Gastrocnemius medialis (tissue), 4 donors: ENCODE results near the gene MDFIC. TPM values are rescaled to one million over a fixed set of nuclear protein-coding genes. Genes with fewer than 3 reads are reported as not detected.

Experiments
- ATAC-seq, 2 donors: fragments of 150-250 bp; one replicate each; pipeline ENCODE4 v1.9.1; 2016
- DNase-seq, 2 donors: peaks; one replicate each; pipeline ENCODE4 v3.0.0-alpha.2; 2019
- H3K27ac ChIP-seq, 4 donors: fragments of 200-600 bp; sonication (generic); 1 replicate in 1 of 4; 2 replicates in 3 of 4; pipeline ENCODE4 v1.5.1; 2016 to 2018; ENCODE audit warnings: mild to moderate bottlenecking in 2 of 4, moderate library complexity in 1 of 4
- H3K27me3 ChIP-seq, 3 donors: fragments of 200-600 bp; sonication (generic) in 2 of 3; 1 replicate in 1 of 3; 2 replicates in 2 of 3; pipeline versions ENCODE4 v1.5.1 to v1.6.0; 2016 to 2019; ENCODE audit warnings: mild to moderate bottlenecking in 1 of 3, moderate library complexity in 1 of 3
- H3K36me3 ChIP-seq, 2 donors: fragments of 200-600 bp; sonication (generic) in 1 of 2; one replicate each; pipeline ENCODE4 v1.5.1; 2017 to 2018
- H3K4me1 ChIP-seq, 2 donors: fragments of 200-600 bp; sonication (generic) in 1 of 2; one replicate each; pipeline ENCODE4 v1.5.1; 2016 to 2017; ENCODE audit warnings: mild to moderate bottlenecking in 2 of 2
- H3K4me3 ChIP-seq, 4 donors: fragments of 200-600 bp; sonication (generic) in 3 of 4; 1 replicate in 1 of 4; 2 replicates in 3 of 4; pipeline ENCODE4 v1.5.1; 2016 to 2019; ENCODE audit warnings: mild to moderate bottlenecking in 2 of 4
- H3K9me3 ChIP-seq, 3 donors: fragments of 200-600 bp; sonication (generic) in 2 of 3; 1 replicate in 1 of 3; 2 replicates in 2 of 3; pipeline ENCODE4 v1.5.1; 2016 to 2019
- POLR2A ChIP-seq, 2 donors: fragments of 450-650 bp; IDR thresholded peaks; one replicate each; pipeline ENCODE4 v1.6.1; 2017; ENCODE audit warnings: antibody characterized with exemption in 2 of 2, mild to moderate bottlenecking in 2 of 2, moderate library complexity in 2 of 2
- in situ Hi-C, 4 donors: fragments of 200-750 bp; cut with MboI; loops; one replicate each; pipeline versions ENCODE4 v1.15.0 to v1.8.0; 2017; ENCODE audit warnings: low sequenced_read_pairs in 4 of 4
- intact Hi-C: fragments of 100-400 bp; cut with DNase I; formaldehyde crosslinking; loops from one replicate; pipeline ENCODE4 v1.15.1; 2023; ENCODE audit warnings: low total_unique reads
- total RNA-seq, 4 donors: library from RNA; depleted of rRNA; stranded (reverse); fragments of >200 nt; gene quantifications; one replicate each; pipeline versions ENCODE4 v1.1.0 to v1.2.3, GENCODE V29; 2016
- TF ChIP-seq, protein P1 (sequence below), 5 experiments: fragments of 450-650 bp in 3 of 5; fragments of 200-600 bp in 2 of 5; sonication (generic) in 2 of 5; IDR thresholded peaks in 4 of 5; conservative IDR thresholded peaks in 1 of 5; 1 replicate in 4 of 5; 2 replicates in 1 of 5; pipeline ENCODE4 v1.5.1; 2016 to 2019; ENCODE audit warnings: antibody characterized with exemption in 5 of 5, mild to moderate bottlenecking in 3 of 5, moderate library complexity in 3 of 5

MDFIC gene
- total RNA-seq, 4 donors from 2014 or later = 6.3 to 11.6 (median 10.6) TPM

DNA sequence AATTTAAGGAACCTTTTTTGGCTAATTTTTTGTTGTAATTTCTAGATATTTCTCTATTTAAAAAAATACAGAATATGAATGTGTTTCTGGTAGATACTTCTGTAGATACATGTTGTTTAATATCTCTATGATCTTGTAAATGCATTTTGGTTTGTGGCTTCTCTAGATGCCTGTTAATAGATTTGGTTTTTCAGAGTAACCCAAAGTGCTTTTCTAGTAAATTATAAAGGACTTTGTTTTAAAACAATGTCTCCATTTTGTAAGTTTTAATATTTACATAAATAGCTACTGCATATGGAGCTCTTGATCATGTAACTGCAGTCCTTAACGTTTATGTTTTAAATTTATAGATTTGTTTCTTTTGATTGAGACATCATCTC, 88.5 kb downstream of the MDFIC start:
- Histone ChIP-seq H3K9me3 (no peaks in the 10 kb centered on the region), H3K4me1 (peaks cover 31 to 36% of the 10 kb centered on the region in 2 donors), H3K36me3 (no peaks in the 10 kb centered on the region), H3K4me3 (no peak overlapping the region), H3K27me3 (no peaks in the 10 kb centered on the region), H3K27ac (no peak overlapping the region)
- no peak for ATAC-seq
- no peak for TF ChIP-seq POLR2A (IDR thresholded peaks at IDR 0.05)
- TF ChIP-seq, protein P1, sequence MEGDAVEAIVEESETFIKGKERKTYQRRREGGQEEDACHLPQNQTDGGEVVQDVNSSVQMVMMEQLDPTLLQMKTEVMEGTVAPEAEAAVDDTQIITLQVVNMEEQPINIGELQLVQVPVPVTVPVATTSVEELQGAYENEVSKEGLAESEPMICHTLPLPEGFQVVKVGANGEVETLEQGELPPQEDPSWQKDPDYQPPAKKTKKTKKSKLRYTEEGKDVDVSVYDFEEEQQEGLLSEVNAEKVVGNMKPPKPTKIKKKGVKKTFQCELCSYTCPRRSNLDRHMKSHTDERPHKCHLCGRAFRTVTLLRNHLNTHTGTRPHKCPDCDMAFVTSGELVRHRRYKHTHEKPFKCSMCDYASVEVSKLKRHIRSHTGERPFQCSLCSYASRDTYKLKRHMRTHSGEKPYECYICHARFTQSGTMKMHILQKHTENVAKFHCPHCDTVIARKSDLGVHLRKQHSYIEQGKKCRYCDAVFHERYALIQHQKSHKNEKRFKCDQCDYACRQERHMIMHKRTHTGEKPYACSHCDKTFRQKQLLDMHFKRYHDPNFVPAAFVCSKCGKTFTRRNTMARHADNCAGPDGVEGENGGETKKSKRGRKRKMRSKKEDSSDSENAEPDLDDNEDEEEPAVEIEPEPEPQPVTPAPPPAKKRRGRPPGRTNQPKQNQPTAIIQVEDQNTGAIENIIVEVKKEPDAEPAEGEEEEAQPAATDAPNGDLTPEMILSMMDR (IDR thresholded peaks at IDR 0.05 in 4 of 5, conservative IDR thresholded peaks at IDR 0.05 in 1 of 5) = no peak
- in situ Hi-C loops = no loop called here
- intact Hi-C loops = no loop called here
- DNase-seq = no peak

DNA sequence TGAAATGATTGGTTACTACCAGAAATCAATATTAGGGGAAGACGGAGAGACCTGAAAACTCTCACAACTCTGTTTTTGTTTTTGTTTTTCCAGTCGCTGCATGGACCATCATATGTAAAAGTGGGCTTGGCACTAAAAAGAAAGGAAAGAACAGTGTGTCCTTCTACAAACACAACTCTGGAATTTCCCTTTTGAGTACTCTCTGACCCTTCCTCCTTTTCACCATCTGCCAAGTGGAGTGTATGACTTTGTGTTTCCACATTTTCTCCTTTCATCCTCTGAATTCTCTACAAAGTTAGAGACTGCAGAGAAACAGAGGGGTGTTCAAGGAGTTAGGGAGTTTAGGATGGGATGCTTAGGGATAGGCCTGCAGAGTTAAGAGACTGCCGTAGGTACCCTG, 92.0 kb downstream of the MDFIC start:
- H3K9me3 ChIP-seq = no peaks in the 10 kb centered on the region
- H3K4me1 ChIP-seq = peaks cover 15 to 19% of the 10 kb centered on the region in 2 donors
- no peak overlapping the region for H3K27ac ChIP-seq
- no peak overlapping the region for H3K4me3 ChIP-seq
- ATAC-seq = no peak
- in situ Hi-C loops = no loop called here
- H3K27me3 ChIP-seq = no peaks in the 10 kb centered on the region
- no peaks in the 10 kb centered on the region for H3K36me3 ChIP-seq
- DNase-seq = no peak
- TF ChIP-seq, protein P1 (IDR thresholded peaks at IDR 0.05 in 4 of 5, conservative IDR thresholded peaks at IDR 0.05 in 1 of 5) = no peak
- TF ChIP-seq POLR2A (IDR thresholded peaks at IDR 0.05) = no peak
- intact Hi-C loops = no loop called here

DNA sequence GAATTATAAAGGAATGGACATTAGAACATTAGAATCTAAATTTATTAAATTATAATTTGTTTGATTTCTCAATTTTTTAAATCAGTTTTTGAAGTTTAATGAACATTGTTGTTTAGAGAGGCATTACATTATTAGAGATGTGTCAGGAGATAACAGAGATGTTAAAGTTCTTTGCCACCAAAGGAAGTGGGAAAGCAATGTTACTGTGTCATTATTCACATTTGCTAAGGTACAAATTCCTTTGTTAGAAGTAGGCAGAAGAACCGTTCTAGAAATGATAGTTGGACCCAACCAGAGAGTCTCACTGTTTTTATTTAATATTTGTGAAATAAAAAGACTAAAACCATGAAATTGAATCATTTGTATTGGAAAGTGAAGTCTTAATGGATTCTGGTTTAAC, 92.9 kb downstream of the MDFIC start:
- peaks cover 6 to 10% of the 10 kb centered on the region in 2 donors for H3K4me1 ChIP-seq
- TF ChIP-seq, protein P1 (IDR thresholded peaks at IDR 0.05 in 4 of 5, conservative IDR thresholded peaks at IDR 0.05 in 1 of 5) = no peak
- no peak for TF ChIP-seq POLR2A (IDR thresholded peaks at IDR 0.05)
- no peaks in the 10 kb centered on the region for H3K36me3 ChIP-seq
- H3K27ac ChIP-seq = no peak overlapping the region
- no peak for ATAC-seq
- no peaks in the 10 kb centered on the region for H3K27me3 ChIP-seq
- no peak for DNase-seq
- in situ Hi-C loops = no loop called here
- intact Hi-C loops = no loop called here
- H3K4me3 ChIP-seq = no peak overlapping the region
- H3K9me3 ChIP-seq = no peaks in the 10 kb centered on the region

DNA sequence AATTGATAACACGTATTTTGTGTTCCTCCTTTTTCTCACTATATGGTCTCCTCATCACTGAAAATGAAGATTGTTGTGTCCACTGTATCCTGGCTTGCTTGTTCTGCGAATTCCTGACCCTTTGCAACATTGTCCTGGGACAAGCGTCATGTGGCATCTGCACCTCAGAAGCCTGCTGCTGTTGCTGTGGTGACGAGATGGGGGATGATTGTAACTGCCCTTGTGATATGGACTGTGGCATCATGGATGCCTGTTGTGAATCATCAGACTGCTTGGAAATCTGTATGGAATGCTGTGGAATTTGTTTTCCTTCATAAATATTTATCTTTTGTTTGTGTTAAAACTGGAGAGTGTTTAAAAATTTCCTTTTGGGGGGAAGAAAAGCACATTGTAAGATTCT, 93.7 kb downstream of the MDFIC start:
- no peak for ATAC-seq
- Histone ChIP-seq H3K27me3 (no peaks in the 10 kb centered on the region), H3K36me3 (no peaks in the 10 kb centered on the region), H3K4me3 (no peak overlapping the region), H3K27ac (no peak overlapping the region), H3K4me1 (peaks cover 0 to 4% of the 10 kb centered on the region in 2 donors), H3K9me3 (no peaks in the 10 kb centered on the region)
- no peak for TF ChIP-seq POLR2A (IDR thresholded peaks at IDR 0.05)
- TF ChIP-seq, protein P1 (IDR thresholded peaks at IDR 0.05 in 4 of 5, conservative IDR thresholded peaks at IDR 0.05 in 1 of 5) = no peak
- intact Hi-C loops (no loop called here), in situ Hi-C loops (no loop called here)
- no peak for DNase-seq

DNA sequence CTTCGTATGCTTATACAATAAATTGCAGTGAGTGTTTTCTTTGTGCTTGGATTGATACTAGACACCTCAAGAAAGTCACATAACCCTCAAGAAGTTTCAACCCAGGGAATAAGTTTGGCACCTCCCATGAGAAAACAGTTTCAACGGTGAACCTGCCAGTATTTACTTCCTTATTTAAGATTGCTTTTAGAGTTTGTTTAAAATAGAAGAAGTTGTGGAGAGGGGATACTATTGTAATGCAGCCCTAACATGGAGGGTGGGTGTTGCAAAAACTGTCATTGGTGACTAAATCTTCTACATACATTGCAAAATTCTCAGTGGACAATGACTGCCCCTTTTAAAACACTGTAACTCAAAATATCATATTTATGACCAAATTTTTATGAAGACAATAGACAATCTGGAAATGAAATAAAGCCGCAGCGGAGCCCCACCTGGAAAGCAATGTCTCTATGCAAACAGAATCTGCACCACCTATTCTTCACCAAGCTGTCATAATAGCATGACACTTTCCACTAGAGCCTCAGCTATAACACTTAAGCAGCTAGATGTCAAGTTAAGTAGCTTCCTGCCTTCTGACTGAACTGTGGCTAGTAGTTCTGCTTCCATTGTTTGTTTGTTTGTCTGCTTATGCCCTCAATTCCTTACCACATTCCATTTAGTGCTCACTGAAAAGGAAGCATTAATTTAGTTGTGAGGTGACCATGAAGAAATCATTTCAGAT, 98.2 kb downstream of the MDFIC start:
- intact Hi-C loops = no loop called here
- H3K9me3 ChIP-seq = no peaks in the 10 kb centered on the region
- in situ Hi-C loops = no loop called here
- H3K27me3 ChIP-seq = no peaks in the 10 kb centered on the region
- DNase-seq (no peak), ATAC-seq (no peak)
- H3K4me1 ChIP-seq = no peaks in the 10 kb centered on the region
- no peaks in the 10 kb centered on the region for H3K36me3 ChIP-seq
- no peak overlapping the region for H3K27ac ChIP-seq
- no peak overlapping the region for H3K4me3 ChIP-seq
- no peak for TF ChIP-seq POLR2A (IDR thresholded peaks at IDR 0.05)
- TF ChIP-seq, protein P1 (IDR thresholded peaks at IDR 0.05 in 4 of 5, conservative IDR thresholded peaks at IDR 0.05 in 1 of 5) = no peak
